Pulmonary artery endothelial cell (primary cell): Measurements from ENCODE around the gene OGFOD1. TPM values are rescaled to one million over a fixed set of nuclear protein-coding genes. Genes with fewer than 3 reads are reported as not detected.
A peak's percentile ranks its signal among the peaks of the same experiment; 100 is the strongest.

Source experiments
- DNase-seq: peaks from one replicate; pipeline ENCODE4 v3.0.0-alpha.2; 2011; ENCODE audit warnings: low read depth, low spot score
- total RNA-seq: library from RNA; depleted of rRNA; stranded (reverse); fragments of >200 nt; gene quantifications from 2 replicates; pipeline ENCODE4 v1.2.3, GENCODE V29; 2014

Gene OGFOD1
- 87.0 and 152 TPM in 2 replicates for total RNA-seq

DNA sequence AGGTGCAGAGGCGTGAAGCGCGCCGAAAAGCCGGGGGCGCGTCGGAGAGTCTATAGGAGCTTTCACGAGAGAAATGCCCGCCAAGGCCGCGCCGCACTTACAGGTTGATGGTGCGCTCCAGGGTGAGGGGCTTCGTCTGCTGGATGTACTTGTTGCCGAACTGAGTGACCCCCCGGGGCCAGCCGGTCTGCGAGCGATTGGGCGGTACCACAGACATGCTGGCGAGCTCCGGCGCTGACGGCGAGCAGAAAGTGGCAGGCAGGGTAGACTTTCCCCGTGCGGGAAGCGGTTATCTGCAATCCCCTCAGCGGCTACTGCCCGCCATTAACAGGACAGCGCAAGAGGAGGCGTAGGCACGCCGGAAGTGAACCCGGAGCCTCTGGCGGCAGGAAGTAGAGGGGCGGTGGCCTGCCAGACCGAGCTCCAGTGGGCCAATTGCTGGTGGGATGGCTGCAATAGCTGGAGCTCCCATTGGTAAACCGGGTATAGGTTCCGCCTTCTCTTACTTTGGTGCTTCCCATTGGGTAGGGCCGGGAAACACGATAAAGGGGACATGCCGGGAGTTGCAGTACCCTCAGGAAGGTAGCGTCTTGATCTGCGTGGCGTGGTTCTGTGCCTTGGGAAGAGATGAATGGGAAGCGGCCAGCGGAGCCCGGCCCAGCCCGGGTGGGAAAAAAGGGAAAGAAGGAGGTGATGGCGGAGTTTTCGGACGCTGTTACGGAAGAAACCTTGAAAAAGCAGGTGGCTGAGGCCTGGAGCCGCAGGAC, at the start of gene OGFOD1, which contains the start of gene NUDT21:
OGFOD1 (plus strand) TSS at position 569 of the 767 bp plus-strand sequence; CDS start at position 628, 59 bp downstream.
NUDT21 (minus strand) TSS at position 347 of the 767 bp plus-strand sequence; CDS start at position 217, 130 bp downstream.
- DNase-seq, result peak; percentile 96

DNA sequence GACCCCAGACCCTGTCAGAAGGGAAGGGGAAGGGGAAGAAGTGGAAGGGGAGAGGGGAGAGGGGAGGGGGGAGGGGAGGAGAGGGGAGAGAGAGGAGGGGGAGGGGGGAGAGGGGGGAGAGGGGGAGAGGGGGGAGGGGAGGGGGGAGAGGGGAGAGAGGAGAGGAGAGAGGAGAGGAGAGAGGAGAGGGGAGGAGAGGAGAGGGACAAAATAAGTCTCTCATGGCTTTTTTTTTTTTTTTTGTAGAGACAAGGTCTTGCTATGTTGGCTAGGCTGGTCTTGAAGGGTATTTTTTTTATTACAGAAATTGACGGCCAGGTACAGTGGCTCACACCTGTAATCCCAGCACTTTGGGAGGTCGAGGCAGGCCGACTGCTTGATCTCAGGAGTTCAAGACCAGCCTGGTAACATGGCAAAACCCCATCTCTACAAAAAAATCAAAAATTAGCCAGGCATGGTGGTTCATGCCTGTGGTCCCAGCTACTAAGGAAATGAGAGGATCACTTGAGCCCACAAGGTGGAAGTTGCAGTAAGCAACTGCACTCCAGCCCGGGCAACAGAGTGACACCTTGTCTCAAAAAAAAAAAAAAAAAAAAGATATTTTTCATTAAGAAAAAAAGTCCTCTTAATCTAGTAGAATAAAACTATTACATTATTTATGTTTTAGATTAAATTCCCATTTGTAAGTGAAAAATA, 45.2 kb upstream of the OGFOD1 start:
- no peak for DNase-seq

DNA sequence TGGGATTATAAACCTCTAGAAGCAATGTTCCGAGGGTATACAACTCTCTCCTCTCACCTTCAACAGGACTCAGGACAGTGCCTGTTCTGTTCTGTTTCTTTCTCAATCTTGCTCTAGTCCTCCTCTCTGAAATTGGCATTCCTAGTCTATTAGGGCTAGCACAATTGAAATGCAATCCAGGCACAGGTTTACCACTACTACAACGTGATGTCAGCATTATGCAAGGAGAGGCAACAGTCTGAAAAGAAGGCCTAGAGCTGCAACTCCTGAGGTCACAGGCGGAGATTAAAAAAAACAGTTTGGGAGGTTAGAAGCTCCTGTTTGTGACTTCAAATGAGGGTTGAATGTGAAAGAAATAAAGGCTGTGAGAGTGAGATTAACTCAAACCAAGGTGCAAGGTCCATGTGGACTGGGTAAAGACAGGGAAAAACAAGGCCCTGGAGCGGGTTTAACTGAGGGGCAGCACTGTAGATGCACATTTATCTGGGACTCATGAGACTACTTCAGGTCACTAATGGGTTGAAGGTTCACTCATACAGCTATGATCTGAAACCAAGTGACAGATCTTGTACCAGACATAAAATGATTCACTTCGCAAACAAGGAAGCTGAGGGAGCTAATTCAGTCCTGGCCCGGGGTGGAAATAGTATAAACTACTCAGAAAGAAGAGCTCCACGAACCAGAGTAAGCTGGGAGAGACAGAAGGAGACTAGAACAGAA, 42.8 kb upstream of the OGFOD1 start:
- DNase-seq, result no peak

DNA sequence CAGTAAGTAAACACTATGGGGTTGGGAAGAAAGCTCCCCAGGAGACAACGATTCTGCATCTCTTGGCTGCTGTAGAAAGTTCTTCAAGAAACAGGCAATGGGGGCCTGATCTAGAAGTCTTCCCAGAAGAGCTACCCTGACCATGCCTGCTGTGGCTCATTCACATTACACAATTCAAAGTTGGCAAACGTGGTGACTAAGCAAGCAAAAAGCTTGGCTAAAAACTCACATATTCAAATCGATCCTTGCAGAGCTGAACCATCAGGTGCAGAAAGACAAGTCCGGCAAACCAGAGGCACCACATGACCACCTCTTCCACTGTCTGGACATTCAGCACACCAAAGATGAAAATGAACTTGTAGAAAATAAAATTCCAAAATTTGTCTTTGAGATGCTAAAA, 42.2 kb upstream of the OGFOD1 start:
- no peak for DNase-seq

DNA sequence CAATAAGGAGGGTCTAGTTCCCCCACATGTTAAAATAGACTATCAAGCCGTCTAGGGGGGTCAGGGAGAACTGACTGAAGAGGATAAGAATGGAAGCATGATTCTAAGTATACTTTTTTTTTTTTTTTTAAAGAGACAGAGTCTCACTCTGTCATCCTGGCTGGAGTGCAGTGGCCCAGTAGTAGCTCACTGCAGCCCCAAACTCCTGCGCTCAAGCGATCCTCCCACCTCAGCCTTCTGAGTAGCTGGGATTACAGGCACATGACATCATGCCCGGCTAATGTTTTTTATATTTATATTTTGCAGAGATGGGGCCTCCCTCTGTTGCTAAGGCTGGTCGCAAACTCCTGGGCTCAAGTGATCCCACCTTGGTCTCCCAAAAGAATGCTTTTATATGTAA, 40.2 kb upstream of the OGFOD1 start:
- no peak for DNase-seq

DNA sequence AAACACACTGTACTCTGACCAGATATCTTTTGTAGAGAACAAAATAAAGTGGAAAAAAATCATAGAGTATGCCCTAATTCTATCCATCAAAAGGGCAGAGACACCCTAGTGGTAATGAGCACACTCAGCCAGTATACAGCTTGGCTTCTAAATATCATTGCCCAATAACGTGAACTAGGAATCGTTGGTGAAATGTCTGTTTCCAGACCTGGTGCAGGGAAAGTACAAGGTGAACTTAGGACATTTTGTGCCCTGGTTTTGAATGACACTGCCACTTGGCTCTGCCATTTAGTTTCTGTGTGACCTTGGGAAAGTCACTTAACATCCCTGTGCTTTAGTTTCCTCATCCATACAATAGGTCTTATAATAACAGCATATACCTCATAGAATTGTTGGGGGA, 39.7 kb upstream of the OGFOD1 start:
- DNase-seq, result no peak

DNA sequence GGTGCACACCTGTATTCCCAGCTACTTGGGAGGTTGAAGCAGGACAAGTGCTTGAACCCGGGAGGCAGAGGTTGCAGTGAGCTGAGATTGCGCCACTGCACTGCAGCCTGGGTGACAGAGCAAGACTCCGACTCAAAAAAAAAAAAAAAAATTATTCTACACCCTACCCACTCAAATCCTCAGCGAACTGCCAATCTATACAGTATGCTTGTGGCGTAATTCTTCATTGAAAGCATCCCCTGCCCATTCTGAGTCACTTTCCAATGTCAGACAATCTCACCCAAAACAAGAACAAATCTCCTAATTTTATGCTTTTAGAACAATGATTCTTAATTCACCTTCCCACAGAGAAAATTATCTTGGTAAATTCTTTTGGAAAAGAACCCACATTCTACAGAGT, 38.0 kb upstream of the OGFOD1 start:
- no peak for DNase-seq

DNA sequence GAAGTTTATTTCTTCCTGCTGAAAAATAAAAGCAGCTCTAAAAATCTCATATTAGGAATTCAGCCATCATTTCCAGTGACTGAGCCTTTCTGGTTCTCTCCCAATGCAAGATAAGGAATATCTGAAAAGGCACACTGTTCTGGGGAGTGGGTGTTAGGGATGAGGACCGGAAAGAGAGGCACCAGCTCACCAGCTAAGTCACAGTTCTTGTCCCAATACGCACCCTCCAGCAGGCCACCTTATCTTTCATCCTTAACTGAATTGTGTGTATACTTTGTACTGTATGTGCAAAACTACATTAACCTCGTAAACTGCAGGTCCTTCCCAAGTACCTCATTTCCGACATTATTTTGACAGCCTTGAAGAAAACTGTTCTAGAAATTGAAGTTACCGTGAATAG, 37.0 kb upstream of the OGFOD1 start:
- no peak for DNase-seq

DNA sequence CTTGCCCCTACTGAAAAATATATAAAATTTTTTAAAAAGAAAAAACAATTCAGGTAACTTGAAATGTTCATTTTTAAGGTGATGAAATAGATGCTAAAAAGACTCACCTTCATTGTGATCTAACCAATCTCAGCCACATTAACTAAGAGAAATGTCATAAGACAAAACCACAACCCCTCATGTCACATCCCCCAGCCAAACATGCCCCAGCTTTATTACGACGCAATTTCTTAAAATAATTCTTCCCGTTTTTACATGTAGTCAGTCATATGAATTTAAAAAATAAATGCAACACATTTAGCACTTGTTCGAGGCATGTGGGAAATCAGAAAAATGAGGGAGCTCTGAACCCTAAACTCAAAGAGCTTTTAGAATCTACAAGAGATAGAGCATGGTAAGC, 35.5 kb upstream of the OGFOD1 start:
- DNase-seq, result no peak

DNA sequence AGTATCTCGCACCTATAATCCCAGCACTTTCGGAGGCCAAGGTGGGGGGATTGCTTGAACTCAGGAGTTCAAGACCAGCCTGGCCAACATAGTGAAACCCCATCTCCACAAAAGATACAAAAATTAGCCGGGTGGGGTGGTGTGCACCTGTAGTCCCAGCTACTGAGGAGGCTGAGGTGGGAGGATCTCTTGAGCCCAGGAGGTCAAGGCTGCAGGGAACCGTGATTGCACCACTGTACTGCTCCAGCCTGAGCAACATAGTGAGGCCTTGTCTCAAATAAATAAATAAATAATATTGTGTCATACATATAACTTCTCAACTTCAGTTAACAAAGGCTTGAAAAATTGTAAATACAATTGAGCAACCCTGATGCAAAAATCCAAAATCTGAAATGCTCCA, 34.2 kb upstream of the OGFOD1 start:
- no peak for DNase-seq

DNA sequence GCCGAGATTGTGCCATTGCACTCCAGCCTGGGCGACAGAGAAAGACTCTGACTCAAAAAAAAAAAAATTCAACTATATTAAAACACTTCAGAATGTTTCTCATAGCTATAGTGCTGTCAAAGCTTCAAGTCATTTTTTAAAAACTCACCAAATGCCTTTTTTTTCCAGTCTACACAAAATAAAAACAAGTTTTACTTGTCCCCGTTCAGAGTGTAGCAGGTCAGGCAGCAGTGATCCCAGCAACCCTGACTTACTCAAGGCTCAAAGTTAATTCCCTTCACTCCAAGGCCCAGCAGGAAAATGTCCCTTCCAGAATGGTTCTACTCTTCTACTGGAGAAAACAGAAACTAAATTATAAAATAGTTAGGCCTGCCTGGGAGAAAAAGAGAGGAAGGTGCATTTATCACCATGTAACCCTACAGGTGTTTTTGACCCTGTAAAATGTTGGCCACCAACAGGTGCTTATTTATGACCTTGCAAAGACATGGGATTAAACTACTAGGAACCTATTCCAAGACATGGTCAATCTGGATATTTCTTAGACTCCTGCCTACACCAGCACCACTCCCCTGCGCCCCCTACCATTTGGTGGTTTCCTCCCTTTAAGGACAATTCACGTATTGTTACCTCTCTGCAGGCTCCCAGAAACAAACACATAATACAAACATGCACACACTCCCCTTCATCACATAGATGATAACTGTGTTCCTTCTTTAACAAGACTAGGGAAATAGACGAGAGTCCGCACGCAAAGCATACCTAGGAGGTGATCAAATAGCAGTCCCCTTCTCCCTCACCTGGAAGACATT, 31.4 kb upstream of the OGFOD1 start:
- no peak for DNase-seq

DNA sequence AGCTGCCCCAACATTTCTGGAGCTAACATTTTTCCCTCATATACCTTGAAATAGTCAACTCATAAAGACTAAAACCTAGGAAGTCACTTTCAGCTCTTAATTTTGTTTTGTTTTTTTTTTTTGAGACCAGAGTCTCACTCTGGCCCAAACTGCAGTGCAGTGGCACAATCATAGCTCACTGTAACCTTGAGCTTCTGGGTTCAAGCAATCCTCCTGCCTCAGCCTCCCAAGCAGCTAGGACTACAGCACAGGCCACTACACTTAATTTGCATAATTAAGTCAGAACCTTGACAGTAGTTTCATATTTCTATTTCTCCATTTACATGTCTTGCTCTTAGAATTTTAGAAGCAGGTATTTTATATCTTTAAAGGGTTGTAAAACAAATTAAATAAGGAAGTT, 30.7 kb upstream of the OGFOD1 start:
- no peak for DNase-seq

DNA sequence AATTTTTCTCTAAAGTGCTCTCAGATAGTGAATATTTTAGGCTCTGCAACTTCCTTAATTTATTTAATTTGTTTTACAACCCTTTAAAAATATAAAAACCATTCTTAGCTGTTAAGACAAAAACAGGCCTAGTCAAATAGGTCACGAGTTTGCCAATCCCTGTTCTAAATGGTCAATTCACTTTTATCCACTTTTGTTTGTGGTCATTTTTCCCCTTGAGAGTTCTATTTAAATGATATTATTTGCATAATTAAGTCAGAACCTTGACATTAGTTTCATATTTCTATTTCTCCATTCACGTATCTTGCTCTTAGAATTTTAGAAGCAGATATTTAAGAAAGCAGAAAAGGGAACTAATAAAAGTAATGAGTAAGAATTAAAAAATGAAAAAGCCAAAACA, 30.0 kb upstream of the OGFOD1 start:
- DNase-seq, result no peak

DNA sequence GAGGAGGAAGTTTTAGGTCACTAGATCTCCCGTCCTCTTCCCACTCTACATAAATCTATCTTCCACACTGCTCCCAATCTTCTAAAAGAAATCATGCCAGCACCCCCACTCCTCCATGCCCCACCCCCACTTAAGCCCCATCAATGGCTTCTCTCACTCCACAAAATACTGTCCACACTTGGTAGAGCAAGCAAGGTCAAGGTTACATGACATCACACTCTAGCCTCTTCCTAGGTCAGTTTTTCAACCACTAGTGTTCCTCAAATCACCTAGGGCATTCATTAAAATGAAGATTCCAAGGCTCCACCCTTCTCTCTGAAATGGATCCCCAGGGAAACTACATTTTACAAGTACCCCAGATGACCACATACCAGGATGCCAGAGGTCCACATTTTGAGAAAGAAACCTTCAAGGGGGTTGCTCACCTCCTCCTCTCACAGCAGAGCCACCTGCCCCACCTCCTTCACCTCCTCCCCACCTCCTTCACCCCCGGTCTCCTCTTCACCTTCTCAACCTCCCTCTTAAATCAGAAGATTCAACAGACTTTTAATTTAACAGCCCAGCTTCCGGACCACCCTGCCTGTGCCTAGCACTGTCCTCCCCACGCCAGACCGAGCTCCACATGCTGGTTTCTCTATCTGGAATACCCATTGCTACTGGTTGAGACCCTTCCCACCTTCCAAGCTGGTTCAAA, 29.2 kb upstream of the OGFOD1 start:
- no peak for DNase-seq

DNA sequence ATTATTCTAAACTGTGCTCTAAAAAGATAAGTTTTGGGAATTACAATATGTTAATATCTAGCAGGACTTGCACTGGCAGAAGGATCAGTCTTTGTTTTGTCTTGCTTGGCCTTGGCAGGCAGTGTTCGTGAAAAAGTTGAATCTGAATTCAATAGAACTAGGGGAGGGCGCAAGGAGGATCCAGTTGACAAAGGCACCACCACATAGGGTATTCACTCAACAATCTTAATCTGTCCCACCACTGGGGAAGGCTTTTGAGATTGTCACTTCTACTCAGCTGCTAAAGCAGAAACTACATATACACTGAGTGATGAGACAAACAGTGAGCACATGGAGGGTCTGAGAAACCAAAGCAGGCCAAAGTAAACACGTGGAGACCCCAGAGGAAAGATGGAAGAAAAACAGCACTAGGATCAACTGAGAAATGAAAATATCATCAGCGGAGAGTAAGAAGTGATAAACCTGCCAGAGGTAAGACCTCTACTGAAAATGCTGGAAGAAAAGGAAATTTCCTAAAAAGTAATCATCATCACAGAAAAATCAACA, 28.4 kb upstream of the OGFOD1 start:
- no peak for DNase-seq

DNA sequence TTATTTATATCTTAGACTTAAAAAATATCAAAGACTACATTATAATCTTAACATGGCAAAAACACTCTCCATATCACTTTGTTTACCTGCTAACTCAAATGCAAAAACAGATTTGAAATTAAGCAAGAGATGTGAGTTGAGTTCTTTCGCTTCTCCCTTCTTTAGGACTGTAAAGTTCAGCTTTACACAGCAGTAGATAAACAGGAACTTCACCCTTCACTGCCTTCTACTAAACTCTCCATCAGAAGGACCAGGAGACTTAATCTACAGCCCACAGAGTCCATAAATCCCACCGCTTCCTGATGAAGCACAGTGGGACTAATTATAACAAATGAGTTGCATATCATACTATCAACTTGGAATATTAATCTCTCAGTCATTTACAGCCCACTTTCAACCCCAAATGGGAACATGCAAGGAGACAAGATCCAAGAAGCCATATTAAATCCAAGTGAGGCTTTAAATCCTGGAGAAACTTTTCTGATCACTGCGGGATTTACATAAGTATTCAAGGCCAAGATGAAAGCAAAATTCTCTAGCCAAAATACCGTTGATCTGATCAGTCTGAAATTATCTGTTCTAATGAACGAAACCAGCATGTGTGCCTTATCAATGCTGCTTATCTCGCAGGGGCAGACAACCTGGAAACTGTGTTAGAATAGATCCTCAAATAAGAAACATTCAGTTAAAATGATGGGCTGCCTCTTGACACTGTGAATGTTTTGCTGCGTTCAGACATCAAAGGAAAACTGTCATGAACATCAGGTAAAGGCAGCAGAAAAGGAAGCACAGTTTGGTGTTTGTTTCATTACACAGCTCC, 27.6 kb upstream of the OGFOD1 start:
- no peak for DNase-seq

DNA sequence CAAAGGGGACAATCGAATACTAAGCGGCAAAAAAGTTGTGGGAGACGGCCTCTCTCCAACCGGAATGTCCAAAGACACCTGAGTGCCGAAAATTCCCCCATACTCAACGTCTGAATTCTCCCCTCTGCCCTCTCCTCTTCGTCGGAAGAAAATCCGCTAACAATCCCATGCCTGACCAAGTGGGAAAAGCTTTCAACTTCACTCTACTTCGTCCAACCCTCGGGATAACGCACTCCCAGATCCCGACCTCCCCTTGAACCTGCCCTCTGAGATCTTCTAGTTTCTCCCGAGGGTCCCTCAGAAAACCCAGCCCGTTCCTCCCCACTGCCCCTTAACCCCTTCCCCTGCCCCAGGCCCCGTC, 27.0 kb upstream of the OGFOD1 start:
- DNase-seq, result no peak

DNA sequence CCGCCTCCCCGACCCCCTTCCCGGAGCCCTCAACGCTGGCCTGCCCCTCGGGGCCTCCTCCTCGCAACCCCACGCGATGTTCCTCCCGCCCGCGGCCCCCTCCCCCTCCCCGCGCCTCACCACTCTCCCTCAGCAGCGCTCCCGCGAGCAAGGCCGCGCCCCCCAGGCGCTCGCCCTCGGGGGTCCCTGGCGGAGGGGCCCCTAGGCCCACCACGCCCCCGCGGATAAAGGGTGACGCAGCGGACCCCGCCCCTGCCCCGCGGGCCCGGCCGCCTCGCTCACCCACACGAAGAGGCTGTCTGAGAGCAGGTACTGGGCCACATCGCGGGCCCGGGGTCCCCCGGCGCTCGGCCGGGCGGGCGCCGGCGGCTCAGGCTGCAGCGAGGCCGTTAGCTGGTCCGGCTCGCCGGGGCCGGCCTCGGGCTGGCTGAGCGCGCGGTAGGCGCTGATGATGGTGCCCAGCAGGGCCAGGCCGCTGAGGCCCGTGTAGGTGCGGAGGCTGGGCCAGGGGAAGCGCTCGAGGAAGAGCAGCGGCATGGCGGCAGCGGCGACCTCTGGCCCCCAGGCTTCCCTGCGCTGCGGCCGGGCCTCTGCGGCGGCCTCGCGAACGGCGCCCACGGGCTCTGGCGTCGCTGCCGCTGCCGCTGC, 26.4 kb upstream of the OGFOD1 start:
- DNase-seq, result no peak

DNA sequence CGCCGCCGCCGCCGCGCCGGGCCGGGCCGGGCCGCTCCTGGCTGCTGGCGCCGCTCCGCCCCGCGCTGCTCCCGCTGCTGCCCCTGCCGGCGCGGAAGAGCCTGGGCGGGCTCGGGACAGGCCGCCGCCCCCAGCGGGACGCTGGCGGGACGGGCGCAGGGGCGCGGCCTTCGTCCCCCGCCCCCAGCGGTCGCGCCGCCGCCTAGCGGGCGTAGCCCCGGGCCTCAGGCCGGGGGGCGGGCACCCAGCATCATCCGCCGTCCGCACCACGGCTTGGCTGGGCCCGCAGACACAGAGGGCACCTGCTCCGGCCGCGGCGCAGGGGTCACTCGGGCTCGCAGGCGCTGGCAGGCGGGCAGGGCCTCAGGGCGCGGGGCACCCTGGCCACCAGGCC, 25.9 kb upstream of the OGFOD1 start, which contains the start of gene AMFR:
AMFR (minus strand) TSS at position 107 of the 394 bp plus-strand sequence. CDS start 218 bp downstream, outside the sequence.
- DNase-seq, result peak; percentile 41
